ENCODE measurements around the gene XRN2. TPM values are rescaled to one million over a fixed set of nuclear protein-coding genes. Genes with fewer than 3 reads are reported as not detected.
A peak's percentile ranks its signal among the peaks of the same experiment; 100 is the strongest.

XRN2 gene
- total and polyA plus RNA-seq, 8 donors, result 12.5 to 66.8 (median 27.7) TPM

- 82 to 87% (median 84%) methylated on average over 8 of the region's 8 CpGs for WGBS, 5 donors
- Histone ChIP-seq H3K27me3 (no peaks in the 10 kb centered on the region), H3K27ac (no peak overlapping the region), H3K9me3 (no peaks in the 10 kb centered on the region), H3K36me3 (no peaks in the 10 kb centered on the region), H3K4me1 (no peaks in the 10 kb centered on the region), H3K4me3 (no peak overlapping the region)
- intact Hi-C loops (cut with DNase I; ENCODE audit: low total_unique reads), result no loop called here
- DNase-seq, result no peak
- TF ChIP-seq EP300 (IDR thresholded peaks at IDR 0.05), result no peak
- TF ChIP-seq CTCF (IDR thresholded peaks at IDR 0.05), result no peak
- TF ChIP-seq POLR2AphosphoS5 (IDR thresholded peaks at IDR 0.05), result no peak
Measured at GRCh38 chr20:21259346-21259745, 43.8 kb upstream of the XRN2 start.

- no peak for TF ChIP-seq POLR2AphosphoS5 (IDR thresholded peaks at IDR 0.05)
- TF ChIP-seq EP300 (IDR thresholded peaks at IDR 0.05), result no peak
- TF ChIP-seq POLR2A (IDR thresholded peaks at IDR 0.05), result no peak
- TF ChIP-seq CTCF (IDR thresholded peaks at IDR 0.05), result no peak
- no peaks in the 10 kb centered on the region for H3K4me1 ChIP-seq
- WGBS, 5 donors, result 74 to 86% (median 86%) methylated on average over 2 of the region's 2 CpGs
- no peak overlapping the region for H3K27ac ChIP-seq
- peak in 1 of 2 donors; percentile 22 for DNase-seq
- intact Hi-C loops (cut with DNase I; ENCODE audit: low total_unique reads), result no loop called here
- H3K36me3 ChIP-seq, result no peaks in the 10 kb centered on the region
- H3K4me3 ChIP-seq, result no peak overlapping the region
- H3K9me3 ChIP-seq, result peaks cover 0 to 8% (median 2%) of the 10 kb centered on the region in 4 donors
- no peaks in the 10 kb centered on the region for H3K27me3 ChIP-seq
Measured at GRCh38 chr20:21262812-21263211, 40.3 kb upstream of the XRN2 start.

- H3K27me3 ChIP-seq, result no peaks in the 10 kb centered on the region
- no peak overlapping the region for H3K27ac ChIP-seq
- H3K4me1 ChIP-seq, result no peaks in the 10 kb centered on the region
- WGBS, 5 donors, result 67 to 80% (median 78%) methylated on average over 13 to 15 of the region's 15 CpGs
- intact Hi-C loops (cut with DNase I; ENCODE audit: low total_unique reads), result no loop called here
- H3K9me3 ChIP-seq, result peaks cover 0 to 8% (median 2%) of the 10 kb centered on the region in 4 donors
- DNase-seq, result no peak
- H3K36me3 ChIP-seq, result no peaks in the 10 kb centered on the region
- H3K4me3 ChIP-seq, result no peak overlapping the region
- no peak for TF ChIP-seq EP300 (IDR thresholded peaks at IDR 0.05)
- TF ChIP-seq POLR2A (IDR thresholded peaks at IDR 0.05), result no peak
- TF ChIP-seq CTCF (IDR thresholded peaks at IDR 0.05), result no peak
- no peak for TF ChIP-seq POLR2AphosphoS5 (IDR thresholded peaks at IDR 0.05)
Measured at GRCh38 chr20:21265261-21266190, 37.6 kb upstream of the XRN2 start.

- intact Hi-C loops (cut with DNase I; ENCODE audit: low total_unique reads), result no loop called here
- 81 to 90% (median 85%) methylated on average over 3 to 5 of the region's 5 CpGs for WGBS, 5 donors
- no peaks in the 10 kb centered on the region for H3K4me1 ChIP-seq
- H3K27me3 ChIP-seq, result no peaks in the 10 kb centered on the region
- no peaks in the 10 kb centered on the region for H3K36me3 ChIP-seq
- peaks cover 0 to 8% (median 2%) of the 10 kb centered on the region in 4 donors for H3K9me3 ChIP-seq
- no peak for TF ChIP-seq POLR2A (IDR thresholded peaks at IDR 0.05)
- no peak overlapping the region for H3K27ac ChIP-seq
- no peak for DNase-seq
- H3K4me3 ChIP-seq, result no peak overlapping the region
Measured at GRCh38 chr20:21266191-21266536, 37.0 kb upstream of the XRN2 start.

GRCh38 chr20:21269772-21270171, 33.4 kb upstream of the XRN2 start:
- H3K36me3 ChIP-seq, result no peaks in the 10 kb centered on the region
- H3K27ac ChIP-seq, result no peak overlapping the region
- DNase-seq, result no peak
- H3K9me3 ChIP-seq, result peaks cover 0 to 10% (median 6%) of the 10 kb centered on the region in 4 donors
- H3K4me1 ChIP-seq, result no peaks in the 10 kb centered on the region
- no peaks in the 10 kb centered on the region for H3K27me3 ChIP-seq
- intact Hi-C loops (cut with DNase I; ENCODE audit: low total_unique reads), result no loop called here
- WGBS, 5 donors, result 47 to 65% (median 60%) methylated on average over 2 of the region's 2 CpGs
- no peak overlapping the region for H3K4me3 ChIP-seq
- no peak for TF ChIP-seq EP300 (IDR thresholded peaks at IDR 0.05)
- TF ChIP-seq POLR2AphosphoS5 (IDR thresholded peaks at IDR 0.05), result no peak
- no peak for TF ChIP-seq POLR2A (IDR thresholded peaks at IDR 0.05)
- no peak for TF ChIP-seq CTCF (IDR thresholded peaks at IDR 0.05)

All from stomach (tissue), 9 donors.